Heart left ventricle (tissue), 16 donors: Measurements from ENCODE around the gene CHRNE. TPM values are rescaled to one million over a fixed set of nuclear protein-coding genes. Genes with fewer than 3 reads are reported as not detected.
A peak's percentile ranks its signal among the peaks of the same experiment; 100 is the strongest.

Experiments used
- ATAC-seq, 4 donors: fragments of 200-7000 bp; cut with Tn5 transposase; one replicate each; pipeline ENCODE4 v1.9.1; 2020 to 2022; ENCODE audit warnings: moderate library complexity in 4 of 4, mild to moderate bottlenecking in 3 of 4, moderate number of reproducible peaks in 1 of 4
- DNase-seq, 5 donors: peaks; one replicate each; pipeline ENCODE4 v3.0.0-alpha.2; 2020
- H3K27ac ChIP-seq, 12 donors: fragments of 200-600 bp; sonication (generic) in 4 of 12; one replicate each; pipeline versions ENCODE4 v1.5.0 to v1.8.0; 2016 to 2022; ENCODE audit warnings: mild to moderate bottlenecking in 2 of 12
- H3K27me3 ChIP-seq, 9 donors: fragments of 200-600 bp; sonication (generic) in 2 of 9; one replicate each; pipeline versions ENCODE4 v1.5.1 to v1.8.0; 2016 to 2022; ENCODE audit warnings: mild to moderate bottlenecking in 3 of 9
- H3K36me3 ChIP-seq, 9 donors: fragments of 200-600 bp; sonication (generic) in 2 of 9; one replicate each; pipeline versions ENCODE4 v1.5.0 to v1.8.0; 2018 to 2022; ENCODE audit warnings: mild to moderate bottlenecking in 2 of 9
- H3K4me1 ChIP-seq, 12 donors: fragments of 200-600 bp; sonication (generic) in 4 of 12; one replicate each; pipeline versions ENCODE4 v1.5.0 to v1.8.0; 2016 to 2022; ENCODE audit warnings: mild to moderate bottlenecking in 3 of 12
- H3K4me3 ChIP-seq, 12 donors: fragments of 200-600 bp; sonication (generic) in 4 of 12; one replicate each; pipeline versions ENCODE4 v1.5.0 to v1.8.0; 2017 to 2022; ENCODE audit warnings: mild to moderate bottlenecking in 9 of 12, moderate library complexity in 4 of 12
- H3K9me3 ChIP-seq, 12 donors: fragments of 200-600 bp; sonication (generic) in 4 of 12; one replicate each; pipeline versions ENCODE4 v1.5.0 to v1.8.0; 2016 to 2022; ENCODE audit warnings: mild to moderate bottlenecking in 1 of 12
- CTCF ChIP-seq, 12 donors: fragments of 200-600 bp; sonication (generic) in 4 of 12; IDR thresholded peaks; one replicate each; pipeline versions ENCODE4 v1.5.0 to v1.8.0; 2018 to 2022; ENCODE audit warnings: antibody characterized with exemption in 12 of 12, mild to moderate bottlenecking in 5 of 12
- POLR2A ChIP-seq, 2 donors: fragments of 450-650 bp; IDR thresholded peaks; one replicate each; pipeline ENCODE4 v1.6.1; 2017; ENCODE audit warnings: antibody characterized with exemption in 2 of 2, mild to moderate bottlenecking in 2 of 2, moderate library complexity in 2 of 2
- WGBS, 4 donors: extraction: QIAGEN DNeasy Blood & Tissue Kit in 2 of 4; methylation state at CpG; one replicate each; pipeline versions ENCODE4 v1.1.5 to v1.1.7; 2013 to 2018; 5-methylcytosine and 5-hydroxymethylcytosine counted together
- intact Hi-C, 10 donors: fragments of 100-400 bp; cut with DNase I; formaldehyde crosslinking; loops; one replicate each; pipeline versions ENCODE4 v1.11.1 to v1.14.2; 2022
- polyA plus RNA-seq, 2 donors: library from polyadenylated mRNA; stranded (reverse); fragments of 200-250 nt; gene quantifications; one replicate each; pipeline ENCODE4 v1.2.3, GENCODE V29; 2013
- total RNA-seq, 9 donors: library from RNA; depleted of rRNA in 2 of 9; stranded (reverse); fragments of >200 nt in 2 of 9; fragmentation: NEBNext Ultra II Directional in 3 of 9; extraction: Animal tissue kit (Norgen Biotek cat#: 25700) in 3 of 9; gene quantifications; one replicate each; pipeline versions ENCODE4 v1.1.0 to v1.2.4, GENCODE V29; 2016 to 2023
- donor health status: ischemic (EF 13 %, LVEDD 7.1; RV severe dilation, severe dysfunction).
- donor health status: healthy with polysubstance abuse.
- donor health status: DM: no; HTN: yes; CAD: no.
- donor health status: DM: no; HTN: no; CAD: no.
- donor health status: ischemic (EF 25% LVEDD 6.9; RV normal size, moderate dysfunction).
- donor health status: ischemic (EF 25% LVEDD 5.7; RV mildly dilated, moderate dysfunction).
- donor health status: healthy.
- donor health status: DM: yes; HTN: yes; CAD: no.
- donor health status: ischemic (EF 35%, LVEDD 5.7; RV mildly dilated, moderate dysfunction).
- donor health status: nonischemic (EF 11% LVEDD 7.7; RV severe dilation, severe dysfunction).
- donor health status: DM: yes; HTN: yes; CAD: no.
- donor health status: PGD.
- donor health status: ischemic (EF 29% LVEDD 5.4; RV normal size, mild dysfunction).
- donor health status: nonischemic (EF 23%, LVEDD 6.1; RV moderate dilation, normal function).

CHRNE gene
- total and polyA plus RNA-seq, 11 donors, result 0.23 to 1.4 (median 0.48) TPM

- Histone ChIP-seq H3K27ac (peak overlapping the region; percentile 78 to 100 (median 97)), H3K27me3 (no peaks in the 10 kb centered on the region), H3K4me1 (peaks cover 9 to 55% (median 32%) of the 10 kb centered on the region in 12 donors), H3K9me3 (no peaks in the 10 kb centered on the region), H3K36me3 (peaks cover 0 to 63% (median 48%) of the 10 kb centered on the region in 9 donors), H3K4me3 (peak overlapping the region; percentile 76 to 98 (median 88))
- DNase-seq (peak in 2 of 5 donors; percentile 56 to 79), ATAC-seq (peak in 1 of 4 donors; percentile 3)
- WGBS, 4 donors, result 0 to 1% (median 0%) methylated on average over 6 to 16 of the region's 16 CpGs
- intact Hi-C loops, result loop anchor here in 5 of 10 donors (5.0 to 10.0 kb wide), 5 partner anchors 33 to 58 kb away; partner anchors contain the start of genes CAMTA2 (in 3 of the 5), INCA1 (in 1 of the 5) and KIF1C (in 1 of the 5)
- TF ChIP-seq CTCF (IDR thresholded peaks at IDR 0.05) (no peak), POLR2A (IDR thresholded peaks at IDR 0.05) (no peak)
Observed at GRCh38 chr17:4939546-4939795, 36.6 kb upstream of the CHRNE start.

- intact Hi-C loops, result loop anchor here in 5 of 10 donors (5.0 to 10.0 kb wide), 5 partner anchors 33 to 58 kb away; partner anchors contain the start of genes CAMTA2 (in 3 of the 5), INCA1 (in 1 of the 5) and KIF1C (in 1 of the 5)
- H3K9me3 ChIP-seq, result no peaks in the 10 kb centered on the region
- WGBS, 4 donors, result 41 to 51% (median 46%) methylated on average over 19 of the region's 19 CpGs
- DNase-seq (peak in 2 of 5 donors; percentile 53 to 60), ATAC-seq (peak in 1 of 4 donors; percentile 0)
- H3K4me1 ChIP-seq, result peaks cover 9 to 55% (median 35%) of the 10 kb centered on the region in 12 donors
- peak overlapping the region; percentile 78 to 100 (median 97) for H3K27ac ChIP-seq
- TF ChIP-seq CTCF (IDR thresholded peaks at IDR 0.05) (no peak), POLR2A (IDR thresholded peaks at IDR 0.05) (no peak)
- no peaks in the 10 kb centered on the region for H3K27me3 ChIP-seq
- peak overlapping the region; percentile 76 to 98 (median 88) for H3K4me3 ChIP-seq
- H3K36me3 ChIP-seq, result peaks cover 0 to 58% (median 43%) of the 10 kb centered on the region in 9 donors
Observed at GRCh38 chr17:4938688-4939545, 36.0 kb upstream of the CHRNE start.

GRCh38 chr17:4938069-4938491 is 35.2 kb upstream of the CHRNE start:
- Histone ChIP-seq H3K27ac (peak overlapping the region in 9 of 12 donors; percentile 91 to 99 (median 97)), H3K9me3 (no peaks in the 10 kb centered on the region), H3K4me1 (peaks cover 9 to 54% (median 36%) of the 10 kb centered on the region in 12 donors), H3K27me3 (no peaks in the 10 kb centered on the region), H3K36me3 (peaks cover 0 to 49% (median 34%) of the 10 kb centered on the region in 9 donors), H3K4me3 (peak overlapping the region in 5 of 12 donors; percentile 85 to 98 (median 88))
- intact Hi-C loops, result loop anchor here in 5 of 10 donors (5.0 to 10.0 kb wide), 5 partner anchors 34 to 59 kb away; partner anchors contain the start of genes CAMTA2 (in 3 of the 5), INCA1 (in 1 of the 5) and KIF1C (in 1 of the 5)
- no peak for ATAC-seq
- TF ChIP-seq POLR2A (IDR thresholded peaks at IDR 0.05) (no peak), CTCF (IDR thresholded peaks at IDR 0.05) (no peak)
- 80 to 85% (median 82%) methylated on average over 10 to 11 of the region's 11 CpGs for WGBS, 4 donors
- no peak for DNase-seq

GRCh38 chr17:4937553-4937952 is 34.7 kb upstream of the CHRNE start:
- H3K27ac ChIP-seq, result peak overlapping the region in 1 of 12 donors; percentile 99
- H3K36me3 ChIP-seq, result peaks cover 0 to 44% (median 29%) of the 10 kb centered on the region in 9 donors
- H3K4me1 ChIP-seq, result peaks cover 9 to 51% (median 36%) of the 10 kb centered on the region in 12 donors
- DNase-seq, result peak in 1 of 5 donors; percentile 40
- H3K9me3 ChIP-seq, result no peaks in the 10 kb centered on the region
- TF ChIP-seq CTCF (IDR thresholded peaks at IDR 0.05), result no peak
- TF ChIP-seq POLR2A (IDR thresholded peaks at IDR 0.05), result no peak
- ATAC-seq, result no peak
- no peak overlapping the region for H3K4me3 ChIP-seq
- no peaks in the 10 kb centered on the region for H3K27me3 ChIP-seq
- 84 to 93% (median 91%) methylated on average over 16 of the region's 16 CpGs for WGBS, 4 donors
- intact Hi-C loops, result loop anchor here in 5 of 10 donors (5.0 to 10.0 kb wide), 5 partner anchors 35 to 60 kb away; partner anchors contain the start of genes CAMTA2 (in 3 of the 5), INCA1 (in 1 of the 5) and KIF1C (in 1 of the 5)
